GM19328 (cell line): ENCODE measurements around the gene PPP3CB.
A peak's percentile ranks its signal among the peaks of the same experiment; 100 is the strongest.
"Not testable (repeated sequence)": the region's sequence is repeated elsewhere in the genome, so short reads cannot be mapped to it uniquely, and the experiment has no call there.

Source experiments
- ATAC-seq: cut with Tn5 transposase; IDR thresholded peaks from one replicate; pipeline ENCODE4 v1.9.1; 2021; ENCODE audit warnings: mild to moderate bottlenecking, moderate library complexity; ENCODE audit not compliant: unreplicated experiment

The PPP3CB gene

GRCh38 chr10:73423309-73423708 is 72.5 kb downstream of the PPP3CB start:
- no peak for ATAC-seq

GRCh38 chr10:73416571-73416970 is 79.3 kb downstream of the PPP3CB start:
- no peak for ATAC-seq

- ATAC-seq: peak; percentile 38
These were observed 81.4 kb downstream of the PPP3CB start for GRCh38 chr10:73414230-73414945.

GRCh38 chr10:73413528-73414229 is 82.1 kb downstream of the PPP3CB start, which contains the start of gene ANXA7:
Gene ANXA7 (minus strand): TSS chr10:73414058. CDS start chr10:73400856, 13,202 bp downstream.
- peak; percentile 85 for ATAC-seq

GRCh38 chr10:73413108-73413527 is 82.7 kb downstream of the PPP3CB start:
- peak; percentile 22 for ATAC-seq

- no peak for ATAC-seq
These were observed 84.9 kb downstream of the PPP3CB start for GRCh38 chr10:73410897-73411296.

GRCh38 chr10:73408978-73409521 is 86.8 kb downstream of the PPP3CB start:
- no peak for ATAC-seq

GRCh38 chr10:73408061-73408460 is 87.8 kb downstream of the PPP3CB start:
- ATAC-seq: no peak

- ATAC-seq: no peak
These were observed 88.3 kb downstream of the PPP3CB start for GRCh38 chr10:73407495-73407894.

GRCh38 chr10:73406846-73407245 is 89.0 kb downstream of the PPP3CB start:
- no peak for ATAC-seq

GRCh38 chr10:73405556-73405955 is 90.3 kb downstream of the PPP3CB start:
- no peak for ATAC-seq

- ATAC-seq: no peak
These were observed 91.1 kb downstream of the PPP3CB start for GRCh38 chr10:73404690-73405089.

GRCh38 chr10:73401636-73402035 is 94.2 kb downstream of the PPP3CB start:
- no peak for ATAC-seq

- no peak for ATAC-seq
These were observed 96.8 kb downstream of the PPP3CB start for GRCh38 chr10:73399063-73399462.

GRCh38 chr10:73398024-73398423 is 97.8 kb downstream of the PPP3CB start:
- ATAC-seq: no peak

- ATAC-seq: not testable (repeated sequence)
These were observed 101.5 kb downstream of the PPP3CB start for GRCh38 chr10:73394325-73394724.

- no peak for ATAC-seq
These were observed 107.6 kb downstream of the PPP3CB start for GRCh38 chr10:73388228-73388627.

- ATAC-seq: no peak
These were observed 109.2 kb downstream of the PPP3CB start for GRCh38 chr10:73386583-73386982.
